ENCODE measurements around the gene ARFGAP3.
A peak's percentile ranks its signal among the peaks of the same experiment; 100 is the strongest.
"Not testable (repeated sequence)": the region's sequence is repeated elsewhere in the genome, so short reads cannot be mapped to it uniquely, and the experiment has no call there.

The ARFGAP3 gene

GRCh38 chr22:42777126-42777525 lies 79.9 kb downstream of the ARFGAP3 start:
- FAIRE-seq, result no peak
- TF ChIP-seq POLR2A (IDR thresholded peaks at IDR 0.05; ENCODE audit: low read depth, low read length), result no peak
- DNase-seq (ENCODE audit: insufficient read length, low spot score), result no peak

- DNase-seq (ENCODE audit: insufficient read length, low spot score) (no peak), FAIRE-seq (no peak)
- TF ChIP-seq POLR2A (IDR thresholded peaks at IDR 0.05; ENCODE audit: low read depth, low read length), result no peak
Measured at GRCh38 chr22:42773167-42773566, 83.9 kb downstream of the ARFGAP3 start.

GRCh38 chr22:42772647-42773046 lies 84.4 kb downstream of the ARFGAP3 start:
- FAIRE-seq, result no peak
- no peak for TF ChIP-seq POLR2A (IDR thresholded peaks at IDR 0.05; ENCODE audit: low read depth, low read length)
- DNase-seq (ENCODE audit: insufficient read length, low spot score), result no peak

GRCh38 chr22:42770941-42771647 lies 86.0 kb downstream of the ARFGAP3 start:
- FAIRE-seq, result no peak
- DNase-seq (ENCODE audit: insufficient read length, low spot score), result no peak
- no peak for TF ChIP-seq POLR2A (IDR thresholded peaks at IDR 0.05; ENCODE audit: low read depth, low read length)

GRCh38 chr22:42770448-42770726 lies 86.7 kb downstream of the ARFGAP3 start:
- TF ChIP-seq POLR2A (IDR thresholded peaks at IDR 0.05; ENCODE audit: low read depth, low read length), result no peak
- DNase-seq (ENCODE audit: insufficient read length, low spot score) (no peak), FAIRE-seq (no peak)

- DNase-seq (ENCODE audit: insufficient read length, low spot score) (peak; percentile 56), FAIRE-seq (no peak)
- TF ChIP-seq POLR2A (IDR thresholded peaks at IDR 0.05; ENCODE audit: low read depth, low read length), result no peak
Measured at GRCh38 chr22:42769574-42770447, 87.3 kb downstream of the ARFGAP3 start.

GRCh38 chr22:42769238-42769573 lies 87.9 kb downstream of the ARFGAP3 start:
- DNase-seq (ENCODE audit: insufficient read length, low spot score), result no peak
- no peak for TF ChIP-seq POLR2A (IDR thresholded peaks at IDR 0.05; ENCODE audit: low read depth, low read length)
- FAIRE-seq, result no peak

- DNase-seq (ENCODE audit: insufficient read length, low spot score), result no peak
- no peak for FAIRE-seq
- TF ChIP-seq POLR2A (IDR thresholded peaks at IDR 0.05; ENCODE audit: low read depth, low read length), result no peak
Measured at GRCh38 chr22:42768385-42769035, 88.6 kb downstream of the ARFGAP3 start.

- DNase-seq (ENCODE audit: insufficient read length, low spot score) (no peak), FAIRE-seq (no peak)
- no peak for TF ChIP-seq POLR2A (IDR thresholded peaks at IDR 0.05; ENCODE audit: low read depth, low read length)
Measured at GRCh38 chr22:42766860-42767259, 90.2 kb downstream of the ARFGAP3 start.

GRCh38 chr22:42764895-42765363 lies 92.1 kb downstream of the ARFGAP3 start:
- FAIRE-seq (no peak), DNase-seq (ENCODE audit: insufficient read length, low spot score) (no peak)
- no peak for TF ChIP-seq POLR2A (IDR thresholded peaks at IDR 0.05; ENCODE audit: low read depth, low read length)

- no peak for DNase-seq (ENCODE audit: insufficient read length, low spot score)
- FAIRE-seq, result no peak
- TF ChIP-seq POLR2A (IDR thresholded peaks at IDR 0.05; ENCODE audit: low read depth, low read length), result no peak
Measured at GRCh38 chr22:42763965-42764480, 93.0 kb downstream of the ARFGAP3 start.

- TF ChIP-seq POLR2A (IDR thresholded peaks at IDR 0.05; ENCODE audit: low read depth, low read length), result no peak
- DNase-seq (ENCODE audit: insufficient read length, low spot score), result no peak
- FAIRE-seq, result no peak
Measured at GRCh38 chr22:42760806-42761565, 96.1 kb downstream of the ARFGAP3 start.

- DNase-seq (ENCODE audit: insufficient read length, low spot score), result no peak
- TF ChIP-seq POLR2A (IDR thresholded peaks at IDR 0.05; ENCODE audit: low read depth, low read length), result no peak
- no peak for FAIRE-seq
Measured at GRCh38 chr22:42758931-42759629, 98.0 kb downstream of the ARFGAP3 start.

- FAIRE-seq; DNase-seq (ENCODE audit: insufficient read length, low spot score): not testable (repeated sequence)
Measured at GRCh38 chr22:42755553-42755952, 101.5 kb downstream of the ARFGAP3 start.

GRCh38 chr22:42755121-42755520 lies 102.0 kb downstream of the ARFGAP3 start:
- FAIRE-seq, result not testable (repeated sequence)

More at GRCh38 chr22:42755121-42755520, 102.0 kb downstream of the ARFGAP3 start:
- not testable (repeated sequence) for DNase-seq (ENCODE audit: insufficient read length, low spot score)

All from H54 (cell line).